Activated B cell treated with CpG ODN at 0.5 μM for 24 hours (primary cell): ENCODE measurements around the gene PHACTR1. TPM values are rescaled to one million over a fixed set of nuclear protein-coding genes. Genes with fewer than 3 reads are reported as not detected.
A peak's percentile ranks its signal among the peaks of the same experiment; 100 is the strongest.

Experiments used
- ATAC-seq: fragments of 200-7000 bp; cut with Tn5 transposase; one replicate; pipeline ENCODE4 v1.10.0; 2021; ENCODE audit warnings: low read depth, mild to moderate bottlenecking, moderate library complexity
- CTCF ChIA-PET: fragments of 350-600 bp; sonication (Branson Sonifier 250); formaldehyde crosslinking; loops from one replicate; lab custom pipeline; 2021; ENCODE audit warnings: antibody characterized with exemption; lab: Charles Lee
- POLR2A ChIA-PET: fragments of 350-600 bp; sonication (Branson Sonifier 250); formaldehyde crosslinking; loops from one replicate; lab custom pipeline; 2021; ENCODE audit warnings: antibody characterized with exemption; lab: Charles Lee
- DNase-seq: peaks from one replicate; pipeline ENCODE4 v3.0.0; 2022
- H3K27ac Mint-ChIP-seq: one replicate; pipeline ENCODE4 v1.8.0; 2020; ENCODE audit warnings: mixed read lengths
- H3K27me3 Mint-ChIP-seq: one replicate; pipeline ENCODE4 v1.8.0; 2021; ENCODE audit warnings: mixed read lengths
- H3K36me3 Mint-ChIP-seq: one replicate; pipeline ENCODE4 v1.8.0; 2021; ENCODE audit warnings: low read depth, mixed read lengths
- H3K4me1 Mint-ChIP-seq: one replicate; pipeline ENCODE4 v1.8.0; 2021; ENCODE audit warnings: mixed read lengths
- H3K4me3 Mint-ChIP-seq: one replicate; pipeline ENCODE4 v1.8.0; 2020; ENCODE audit warnings: mild to moderate bottlenecking, mixed read lengths
- H3K9me3 Mint-ChIP-seq: one replicate; pipeline ENCODE4 v1.8.0; 2020; ENCODE audit warnings: mixed read lengths
- intact Hi-C: fragments of 100-400 bp; cut with micrococcal nuclease; formaldehyde crosslinking; loops from one replicate; pipeline ENCODE4 v1.15.1; 2024
- total RNA-seq: library from RNA; stranded (reverse); gene quantifications from 2 replicates; pipeline ENCODE4 v1.2.3, GENCODE V29; 2022
- TF ChIP-seq, protein P1 (sequence below): fragments of 200-600 bp; IDR thresholded peaks from one replicate; pipeline ENCODE4 v1.8.0; 2022; ENCODE audit warnings: antibody characterized with exemption, mild to moderate bottlenecking

PHACTR1 gene
- total RNA-seq, 1 donor from 2014 or later, result 115 TPM

DNA sequence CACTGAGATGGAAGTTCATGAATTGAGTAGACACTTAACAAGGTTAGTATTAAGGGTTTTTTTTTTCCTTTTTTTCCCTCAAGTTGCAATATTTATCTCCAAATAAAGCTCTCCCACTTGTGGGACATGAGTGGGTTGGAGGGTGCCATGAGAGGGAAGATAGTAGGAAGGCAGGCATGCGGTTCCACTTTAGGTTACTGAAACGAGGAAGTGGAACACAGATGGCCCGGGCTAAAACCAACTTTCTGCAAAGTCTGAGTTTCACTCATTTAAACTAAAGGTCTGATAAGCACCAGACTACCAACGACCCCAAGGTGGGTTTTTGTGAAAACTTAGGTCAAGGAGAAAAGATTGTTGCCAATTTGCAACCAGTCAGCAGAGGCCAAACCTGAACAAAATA, 569.6 kb downstream of the PHACTR1 start:
- intact Hi-C loops, result loop anchor here (1.0 kb wide), 2 partner anchors 12 to 13 kb away; no protein-coding TSS in a partner anchor
- Mint-ChIP-seq H3K27me3 (no peaks in the 10 kb centered on the region), H3K36me3 (peaks cover 86% of the 10 kb centered on the region), H3K4me3 (peak overlapping the region; percentile 39), H3K9me3 (peaks cover 2% of the 10 kb centered on the region), H3K27ac (peak overlapping the region; percentile 59), H3K4me1 (peaks cover 67% of the 10 kb centered on the region)
- POLR2A ChIA-PET, result interaction anchor here (0.7 to 4.7 kb wide), 8 partner anchors 8 to 329 kb away, joined by 3 to 56 read pairs (median 10); partner anchors contain the start of genes NOL7 and TBC1D7
- DNase-seq (no peak), ATAC-seq (peak; percentile 71)
- TF ChIP-seq, protein P1, sequence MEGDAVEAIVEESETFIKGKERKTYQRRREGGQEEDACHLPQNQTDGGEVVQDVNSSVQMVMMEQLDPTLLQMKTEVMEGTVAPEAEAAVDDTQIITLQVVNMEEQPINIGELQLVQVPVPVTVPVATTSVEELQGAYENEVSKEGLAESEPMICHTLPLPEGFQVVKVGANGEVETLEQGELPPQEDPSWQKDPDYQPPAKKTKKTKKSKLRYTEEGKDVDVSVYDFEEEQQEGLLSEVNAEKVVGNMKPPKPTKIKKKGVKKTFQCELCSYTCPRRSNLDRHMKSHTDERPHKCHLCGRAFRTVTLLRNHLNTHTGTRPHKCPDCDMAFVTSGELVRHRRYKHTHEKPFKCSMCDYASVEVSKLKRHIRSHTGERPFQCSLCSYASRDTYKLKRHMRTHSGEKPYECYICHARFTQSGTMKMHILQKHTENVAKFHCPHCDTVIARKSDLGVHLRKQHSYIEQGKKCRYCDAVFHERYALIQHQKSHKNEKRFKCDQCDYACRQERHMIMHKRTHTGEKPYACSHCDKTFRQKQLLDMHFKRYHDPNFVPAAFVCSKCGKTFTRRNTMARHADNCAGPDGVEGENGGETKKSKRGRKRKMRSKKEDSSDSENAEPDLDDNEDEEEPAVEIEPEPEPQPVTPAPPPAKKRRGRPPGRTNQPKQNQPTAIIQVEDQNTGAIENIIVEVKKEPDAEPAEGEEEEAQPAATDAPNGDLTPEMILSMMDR, result no peak
- CTCF ChIA-PET, result interaction anchor here (0.7 to 2.0 kb wide), 4 partner anchors 12 to 91 kb away, joined by 3 to 12 read pairs (median 4); no protein-coding TSS in a partner anchor

DNA sequence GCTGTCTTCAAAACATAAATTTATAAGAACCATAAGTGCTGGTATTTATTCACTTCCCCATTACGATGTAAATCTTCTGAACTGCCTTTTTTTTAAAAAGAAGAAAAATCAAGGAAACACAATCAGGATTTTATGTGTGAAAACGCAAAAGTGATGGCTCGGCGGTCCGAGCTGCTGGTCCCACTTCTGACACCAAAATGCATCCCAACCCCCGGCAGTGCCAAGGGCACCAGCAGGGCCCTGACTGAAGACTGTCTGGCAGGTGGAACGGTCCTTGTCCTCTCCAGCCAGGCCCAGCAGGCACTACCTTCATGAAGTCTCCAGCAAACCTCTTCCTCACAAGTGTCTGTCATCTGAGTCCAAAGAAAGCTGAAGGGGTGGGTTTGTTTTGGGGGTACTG, 570.5 kb downstream of the PHACTR1 start:
- Mint-ChIP-seq H3K9me3 (peaks cover 2% of the 10 kb centered on the region), H3K4me3 (no peak overlapping the region), H3K4me1 (peaks cover 64% of the 10 kb centered on the region), H3K27me3 (no peaks in the 10 kb centered on the region), H3K36me3 (peaks cover 81% of the 10 kb centered on the region), H3K27ac (peak overlapping the region; percentile 59)
- intact Hi-C loops, result no loop called here
- ATAC-seq (no peak), DNase-seq (no peak)
- ChIA-PET CTCF (no interaction called here), POLR2A (interaction anchor here (1.4 to 4.7 kb wide), 5 partner anchors 11 to 328 kb away, joined by 3 to 56 read pairs (median 5); partner anchors contain the start of genes NOL7 and TBC1D7)
- TF ChIP-seq, protein P1, result no peak

DNA sequence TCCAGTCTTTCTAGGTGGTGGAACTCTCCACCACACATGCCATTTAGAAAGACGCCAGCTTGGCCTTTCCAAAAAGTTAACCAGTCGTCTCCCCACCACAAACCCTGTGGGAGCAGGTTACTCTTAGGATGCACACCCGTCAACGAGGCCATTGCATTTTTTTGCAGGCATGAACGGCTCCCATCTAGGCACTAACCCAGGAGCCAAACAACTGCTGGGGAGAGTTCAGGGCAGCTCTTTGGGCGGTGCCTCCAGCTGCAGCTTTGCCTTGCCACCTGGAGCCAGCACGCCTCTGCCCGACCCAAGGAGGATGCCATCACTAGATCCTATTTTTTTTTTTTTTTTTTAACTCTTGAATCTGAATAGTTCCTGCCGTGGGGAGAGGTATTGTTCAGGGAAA, 571.9 kb downstream of the PHACTR1 start:
- peaks cover 55% of the 10 kb centered on the region for H3K4me1 Mint-ChIP-seq
- H3K36me3 Mint-ChIP-seq, result peaks cover 81% of the 10 kb centered on the region
- TF ChIP-seq, protein P1, result no peak
- ChIA-PET CTCF (interaction anchor here (0.9 kb wide), 1 partner anchor 42 kb away, joined by 3 read pairs; no protein-coding TSS in a partner anchor), POLR2A (interaction anchor here (0.6 to 4.7 kb wide), 7 partner anchors 9 to 1981 kb away, joined by 3 to 56 read pairs (median 4); partner anchors contain the start of gene TBC1D7)
- ATAC-seq (no peak), DNase-seq (no peak)
- H3K9me3 Mint-ChIP-seq, result peaks cover 2% of the 10 kb centered on the region
- H3K27me3 Mint-ChIP-seq, result no peaks in the 10 kb centered on the region
- peak overlapping the region; percentile 41 for H3K27ac Mint-ChIP-seq
- H3K4me3 Mint-ChIP-seq, result no peak overlapping the region
- intact Hi-C loops, result no loop called here

DNA sequence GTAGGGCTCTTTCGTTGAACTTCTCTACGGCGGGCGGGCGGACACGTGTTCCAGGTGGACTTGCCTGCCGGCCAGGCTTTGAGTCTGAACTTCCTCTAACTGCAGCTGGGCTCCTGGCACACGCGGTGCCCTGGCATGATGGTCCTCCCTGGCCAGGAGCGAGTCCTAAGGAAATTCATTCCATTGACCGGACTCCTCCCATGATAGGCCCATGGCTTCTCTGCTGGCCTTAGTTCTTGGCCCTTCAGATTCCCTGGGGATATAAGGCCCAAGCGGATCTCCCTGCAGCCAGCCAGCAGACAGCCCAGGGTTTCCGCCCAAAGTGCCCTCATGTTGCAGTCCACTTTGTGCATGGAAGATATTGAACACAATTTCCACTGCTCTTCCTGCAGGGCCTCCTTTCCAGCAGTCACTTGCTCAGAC, 572.4 kb downstream of the PHACTR1 start:
- Mint-ChIP-seq H3K4me3 (no peak overlapping the region), H3K27me3 (no peaks in the 10 kb centered on the region), H3K27ac (peak overlapping the region; percentile 46), H3K4me1 (peaks cover 50% of the 10 kb centered on the region), H3K36me3 (peaks cover 80% of the 10 kb centered on the region), H3K9me3 (peaks cover 2% of the 10 kb centered on the region)
- intact Hi-C loops, result no loop called here
- DNase-seq (no peak), ATAC-seq (no peak)
- CTCF ChIA-PET, result no interaction called here
- POLR2A ChIA-PET, result interaction anchor here (1.1 to 4.7 kb wide), 3 partner anchors 9 to 94 kb away, joined by 4 to 56 read pairs (median 38); no protein-coding TSS in a partner anchor
- TF ChIP-seq, protein P1, result no peak

DNA sequence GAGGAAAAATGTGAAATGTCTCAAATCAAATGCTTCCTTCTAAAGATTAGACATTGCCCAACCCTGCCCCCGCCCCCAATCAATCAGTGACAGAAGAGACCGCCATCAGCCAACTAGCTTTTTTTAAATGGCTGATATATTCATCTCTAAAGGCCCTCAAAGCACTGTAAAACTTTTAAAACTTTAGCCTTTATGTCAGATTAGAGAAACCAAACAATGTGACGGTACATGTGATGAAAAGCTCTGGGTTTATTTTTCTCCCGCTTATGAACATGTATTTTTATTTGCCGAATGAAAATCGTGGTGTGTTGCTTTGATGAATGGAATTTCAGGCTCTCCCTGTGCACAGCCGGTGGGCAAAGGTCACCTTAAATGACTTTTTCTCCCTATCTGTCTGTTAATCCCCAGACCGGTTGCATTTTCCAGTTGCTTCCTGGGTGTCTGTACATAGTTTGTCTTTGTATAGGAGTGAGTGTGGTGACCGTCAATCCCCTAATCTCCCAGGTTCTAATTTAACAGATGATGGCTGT, 573.3 kb downstream of the PHACTR1 start:
- TF ChIP-seq, protein P1, result no peak
- ATAC-seq (no peak), DNase-seq (no peak)
- intact Hi-C loops, result no loop called here
- H3K27ac Mint-ChIP-seq, result peak overlapping the region; percentile 46
- H3K4me1 Mint-ChIP-seq, result peaks cover 47% of the 10 kb centered on the region
- H3K4me3 Mint-ChIP-seq, result no peak overlapping the region
- peaks cover 2% of the 10 kb centered on the region for H3K9me3 Mint-ChIP-seq
- ChIA-PET POLR2A (interaction anchor here (1.1 to 1.5 kb wide), 3 partner anchors 13 to 39 kb away, joined by 6 to 8 read pairs (median 6); partner anchors contain the start of gene TBC1D7), CTCF (no interaction called here)
- H3K36me3 Mint-ChIP-seq, result peaks cover 81% of the 10 kb centered on the region
- no peaks in the 10 kb centered on the region for H3K27me3 Mint-ChIP-seq
